Transverse colon (tissue), 4 donors: Measurements from ENCODE around the gene SMIM14. TPM values are rescaled to one million over a fixed set of nuclear protein-coding genes. Genes with fewer than 3 reads are reported as not detected.
"Not testable (repeated sequence)": the region's sequence is repeated elsewhere in the genome, so short reads cannot be mapped to it uniquely, and the experiment has no call there.

ENCODE experiments used
- DNase-seq: peaks from one replicate; pipeline ENCODE4 v3.0.0-alpha.2; 2019
- H3K27ac ChIP-seq, 4 donors: fragments of 200-600 bp; sonication (generic); 2 replicates each; pipeline ENCODE4 v1.5.1; 2016 to 2018; ENCODE audit warnings: inconsistent platforms in 4 of 4
- H3K27me3 ChIP-seq: fragments of 200-600 bp; sonication (generic); 2 replicates; pipeline ENCODE4 v1.5.1; 2017; ENCODE audit warnings: inconsistent platforms
- H3K36me3 ChIP-seq, 4 donors: fragments of 200-600 bp; sonication (generic); 2 replicates each; pipeline ENCODE4 v1.5.1; 2017 to 2019; ENCODE audit warnings: inconsistent platforms in 4 of 4
- H3K4me1 ChIP-seq, 4 donors: fragments of 200-600 bp; sonication (generic); 2 replicates each; pipeline ENCODE4 v1.5.1; 2017 to 2020; ENCODE audit warnings: inconsistent platforms in 4 of 4
- H3K4me3 ChIP-seq, 4 donors: fragments of 200-600 bp; sonication (generic); 1 replicate in 1 of 4; 2 replicates in 3 of 4; pipeline versions ENCODE4 v1.5.1 to v1.6.1; 2017 to 2019; ENCODE audit warnings: inconsistent platforms in 4 of 4
- H3K9me3 ChIP-seq, 2 donors: fragments of 200-600 bp; sonication (generic); 2 replicates each; pipeline ENCODE4 v1.5.1; 2017 to 2019; ENCODE audit warnings: inconsistent platforms in 2 of 2
- EP300 ChIP-seq: sonication (generic); formaldehyde crosslinking; IDR thresholded peaks from one replicate; pipeline ENCODE4 v1.6.1; 2017; ENCODE audit warnings: antibody characterized with exemption, low read depth
- POLR2A ChIP-seq: fragments of 450-650 bp; IDR thresholded peaks from one replicate; pipeline ENCODE4 v1.6.1; 2016; ENCODE audit warnings: antibody characterized with exemption, mild to moderate bottlenecking, moderate library complexity
- POLR2AphosphoS5 ChIP-seq, 3 donors: sonication (generic); formaldehyde crosslinking; IDR thresholded peaks; one replicate each; pipeline ENCODE4 v1.6.1; 2016; ENCODE audit warnings: antibody characterized with exemption in 3 of 3
- WGBS, 2 donors: methylation state at CpG; one replicate each; pipeline ENCODE4 v1.1.5; 2018; ENCODE audit warnings: low coverage in 1 of 2; 5-methylcytosine and 5-hydroxymethylcytosine counted together
- in situ Hi-C, 4 donors: fragments of 200-750 bp; cut with MboI; loops; one replicate each; pipeline versions ENCODE4 v1.15.0 to v1.15.1; 2017; ENCODE audit warnings: low sequenced_read_pairs in 3 of 4, low pct_ligation_motif_present in 1 of 4, low pct_unique_long_range_greater_than_20kb in 1 of 4
- intact Hi-C: fragments of 100-400 bp; cut with DNase I; formaldehyde crosslinking; loops from one replicate; pipeline ENCODE4 v1.15.1; 2023; ENCODE audit warnings: low total_unique reads
- total RNA-seq, 4 donors: library from RNA; depleted of rRNA; stranded (reverse); fragments of >200 nt; gene quantifications; one replicate each; pipeline ENCODE4 v1.1.0, GENCODE V29; 2016
- TF ChIP-seq, protein P1 (sequence below), 5 experiments: fragments of 200-600 bp in 3 of 5; fragments of 450-650 bp in 2 of 5; sonication (generic) in 3 of 5; IDR thresholded peaks; 1 replicate in 2 of 5; 2 replicates in 3 of 5; pipeline ENCODE4 v1.5.1; 2016 to 2017; ENCODE audit warnings: antibody characterized with exemption in 5 of 5, inconsistent platforms in 3 of 5, mild to moderate bottlenecking in 2 of 5, moderate library complexity in 1 of 5

The SMIM14 gene
- total RNA-seq, 4 donors from 2014 or later, result 23.1 to 103 (median 72.4) TPM

DNA sequence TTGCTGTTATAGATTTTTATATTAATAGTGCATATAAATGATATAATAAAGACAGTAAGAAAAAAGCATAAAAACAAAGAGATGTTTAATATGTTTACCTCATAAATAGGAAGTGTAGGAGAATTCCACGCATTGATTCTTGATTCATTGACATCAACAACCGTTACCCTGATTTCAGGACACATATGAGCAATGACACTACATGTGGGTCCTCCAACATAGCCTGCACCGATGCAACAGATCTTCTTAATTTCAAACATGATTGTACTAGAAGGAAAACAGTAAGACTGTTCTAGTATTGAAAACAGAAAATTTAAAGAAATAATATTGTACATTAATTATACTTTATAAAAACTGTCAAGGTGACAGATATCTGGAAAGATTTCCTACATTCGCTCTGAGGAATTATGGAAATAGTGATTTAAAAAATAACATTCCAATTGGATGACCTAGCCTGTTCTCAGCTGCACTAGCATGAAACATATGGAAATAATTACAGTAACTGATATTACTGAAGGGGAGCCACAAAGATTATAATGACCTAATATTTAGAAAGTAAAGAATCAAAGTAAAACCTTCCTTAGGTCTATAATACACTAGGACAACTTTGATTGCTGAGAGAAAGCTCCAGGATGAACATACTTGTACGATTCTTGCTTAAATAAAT is 117.3 kb downstream of the SMIM14 start:
- 74 to 83% methylated on average over 5 of the region's 5 CpGs for WGBS, 2 donors
- intact Hi-C loops (no loop called here), in situ Hi-C loops (no loop called here)
- Histone ChIP-seq H3K27ac (peak overlapping the region in 1 of 4 donors; percentile 55), H3K27me3 (no peaks in the 10 kb centered on the region), H3K4me1 (peaks cover 0 to 42% (median 10%) of the 10 kb centered on the region in 4 donors), H3K4me3 (no peak overlapping the region), H3K36me3 (peaks cover 0 to 17% (median 5%) of the 10 kb centered on the region in 4 donors), H3K9me3 (no peaks in the 10 kb centered on the region)
- no peak for TF ChIP-seq POLR2AphosphoS5 (IDR thresholded peaks at IDR 0.05)
- DNase-seq, result no peak

DNA sequence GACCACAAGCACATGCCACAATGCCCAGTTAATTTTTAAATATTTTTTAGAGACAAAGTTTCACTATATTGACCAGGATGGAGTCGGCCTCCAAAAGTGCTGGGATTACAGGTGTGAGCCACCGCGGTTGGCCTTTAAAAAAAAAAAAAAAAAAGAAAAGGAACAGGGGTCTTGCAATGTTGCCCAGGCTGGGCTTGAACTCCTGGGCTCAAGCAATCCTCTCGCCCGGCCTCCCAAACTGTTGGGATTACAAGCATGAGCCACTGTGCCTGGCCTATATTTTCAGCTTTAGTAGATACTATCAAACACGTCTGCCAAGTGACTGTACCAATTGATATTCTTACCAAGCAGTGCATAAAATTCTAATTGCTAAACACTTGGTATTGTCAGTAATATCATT is 120.2 kb downstream of the SMIM14 start:
- Histone ChIP-seq H3K4me1 (peaks cover 0 to 36% (median 10%) of the 10 kb centered on the region in 4 donors), H3K9me3 (no peaks in the 10 kb centered on the region), H3K4me3 (no peak overlapping the region), H3K27me3 (no peaks in the 10 kb centered on the region), H3K36me3 (peaks cover 0 to 22% (median 8%) of the 10 kb centered on the region in 4 donors), H3K27ac (no peak overlapping the region)
- TF ChIP-seq POLR2A (no peak), POLR2AphosphoS5 (IDR thresholded peaks at IDR 0.05) (no peak)
- intact Hi-C loops, result no loop called here
- in situ Hi-C loops, result no loop called here
- DNase-seq, result no peak
- 97% methylated on average over 3 to 6 of the region's 6 CpGs for WGBS, 2 donors

DNA sequence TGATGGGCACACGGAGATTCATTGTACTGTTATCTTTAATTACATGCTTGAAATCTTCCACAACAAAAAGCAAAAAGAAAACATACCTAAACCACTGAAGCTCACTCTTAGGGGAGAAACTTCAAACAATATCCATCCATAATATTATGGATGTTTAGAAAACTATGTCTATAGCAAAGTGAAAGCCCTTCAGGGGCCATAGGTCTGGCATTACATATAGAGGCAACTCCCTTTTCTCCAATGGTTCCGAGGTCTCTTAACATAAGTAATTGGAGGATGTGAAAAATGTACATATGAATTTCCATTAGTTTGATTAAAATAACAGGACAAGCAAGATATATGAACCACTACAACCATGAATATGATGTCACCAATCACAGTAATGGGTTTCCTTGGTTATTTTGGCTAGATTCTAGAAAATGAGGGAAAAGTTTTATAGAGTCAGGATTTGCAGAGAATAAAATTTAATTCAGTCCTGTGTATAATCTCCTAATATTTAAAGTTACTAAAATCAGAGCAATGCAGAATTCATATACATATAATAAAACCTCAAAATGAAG is 122.2 kb downstream of the SMIM14 start:
- intact Hi-C loops, result no loop called here

DNA sequence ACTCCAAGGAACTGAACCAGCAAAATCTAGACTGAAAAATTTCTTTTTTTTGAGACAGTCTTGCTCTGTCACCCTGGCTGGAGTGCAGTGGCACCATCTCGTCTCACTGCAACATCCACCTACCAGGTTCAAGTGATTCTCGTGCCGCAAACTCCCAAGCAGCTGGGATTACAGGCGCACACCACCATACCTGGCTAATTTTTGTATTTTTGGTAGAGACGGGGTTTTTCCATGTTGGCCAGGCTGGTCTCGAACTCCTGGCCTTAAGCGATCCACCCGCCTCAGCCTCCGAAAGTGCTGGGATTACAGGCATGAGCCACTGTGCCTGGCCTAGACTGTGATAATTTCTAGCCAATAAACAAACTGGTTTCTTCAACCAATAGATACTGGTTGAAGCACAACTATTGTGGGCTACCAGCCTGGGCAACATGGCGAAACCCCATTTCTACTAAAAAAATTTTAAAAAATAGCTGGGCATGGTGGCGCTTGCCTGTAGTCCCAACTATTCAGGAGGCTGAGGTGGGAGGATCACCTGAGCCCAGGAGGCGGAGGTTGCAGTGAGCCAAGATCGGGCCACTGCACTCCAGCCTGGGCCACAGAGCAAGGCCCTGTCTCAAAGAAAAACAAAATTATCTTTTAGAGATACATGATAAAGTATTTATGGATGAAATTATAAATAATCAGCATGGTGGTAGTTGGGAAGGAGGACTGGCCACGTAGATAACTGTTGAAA is 122.8 kb downstream of the SMIM14 start:
- H3K36me3 ChIP-seq, result peaks cover 0 to 30% (median 15%) of the 10 kb centered on the region in 4 donors
- not testable (repeated sequence) for H3K27me3 ChIP-seq

More for the DNA sequence above, 122.2 kb downstream of the SMIM14 start:
- 94% methylated on average over 2 of the region's 2 CpGs for WGBS, 2 donors
- H3K4me3 ChIP-seq, result no peak overlapping the region
- peaks cover 0 to 33% (median 13%) of the 10 kb centered on the region in 4 donors for H3K36me3 ChIP-seq
- no peak for DNase-seq
- TF ChIP-seq POLR2A, result no peak
- TF ChIP-seq, protein P1, sequence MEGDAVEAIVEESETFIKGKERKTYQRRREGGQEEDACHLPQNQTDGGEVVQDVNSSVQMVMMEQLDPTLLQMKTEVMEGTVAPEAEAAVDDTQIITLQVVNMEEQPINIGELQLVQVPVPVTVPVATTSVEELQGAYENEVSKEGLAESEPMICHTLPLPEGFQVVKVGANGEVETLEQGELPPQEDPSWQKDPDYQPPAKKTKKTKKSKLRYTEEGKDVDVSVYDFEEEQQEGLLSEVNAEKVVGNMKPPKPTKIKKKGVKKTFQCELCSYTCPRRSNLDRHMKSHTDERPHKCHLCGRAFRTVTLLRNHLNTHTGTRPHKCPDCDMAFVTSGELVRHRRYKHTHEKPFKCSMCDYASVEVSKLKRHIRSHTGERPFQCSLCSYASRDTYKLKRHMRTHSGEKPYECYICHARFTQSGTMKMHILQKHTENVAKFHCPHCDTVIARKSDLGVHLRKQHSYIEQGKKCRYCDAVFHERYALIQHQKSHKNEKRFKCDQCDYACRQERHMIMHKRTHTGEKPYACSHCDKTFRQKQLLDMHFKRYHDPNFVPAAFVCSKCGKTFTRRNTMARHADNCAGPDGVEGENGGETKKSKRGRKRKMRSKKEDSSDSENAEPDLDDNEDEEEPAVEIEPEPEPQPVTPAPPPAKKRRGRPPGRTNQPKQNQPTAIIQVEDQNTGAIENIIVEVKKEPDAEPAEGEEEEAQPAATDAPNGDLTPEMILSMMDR (IDR thresholded peaks at IDR 0.05), result no peak
- no peak for TF ChIP-seq POLR2AphosphoS5 (IDR thresholded peaks at IDR 0.05)
- TF ChIP-seq EP300, result no peak
- peak overlapping the region; percentile 10 to 79 (median 58) for H3K27ac ChIP-seq
- H3K27me3 ChIP-seq, result no peaks in the 10 kb centered on the region
- in situ Hi-C loops, result no loop called here
- H3K9me3 ChIP-seq, result no peaks in the 10 kb centered on the region
- H3K4me1 ChIP-seq, result peaks cover 0 to 25% (median 7%) of the 10 kb centered on the region in 4 donors

DNA sequence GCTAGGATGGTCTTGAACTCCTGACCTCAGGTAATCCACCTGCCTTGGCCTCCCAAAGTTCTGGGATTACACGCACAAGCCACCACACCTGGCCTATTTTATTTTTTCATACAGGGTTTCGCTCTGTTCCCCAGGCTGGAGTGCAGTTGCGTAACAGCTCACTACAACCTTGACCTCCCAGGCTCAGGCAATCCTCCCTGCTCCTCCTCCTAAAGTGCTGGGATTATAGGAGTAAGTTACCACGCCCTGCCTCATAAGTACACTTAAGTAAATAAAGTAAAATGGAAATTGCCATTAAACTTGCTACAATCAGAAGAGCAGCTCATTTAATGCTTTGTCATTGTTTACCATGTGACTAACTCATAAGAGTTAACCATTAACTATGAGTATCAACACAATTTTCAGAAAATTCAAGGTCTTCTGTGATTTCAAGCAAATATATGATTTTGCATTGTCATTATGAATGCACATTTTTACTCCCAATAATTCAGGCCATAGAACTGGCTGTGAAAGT is 123.7 kb downstream of the SMIM14 start:
- TF ChIP-seq EP300 (peak; percentile 43), POLR2AphosphoS5 (IDR thresholded peaks at IDR 0.05) (peak in 2 of 3 donors; percentile 51 to 70)
- TF ChIP-seq, protein P1 (IDR thresholded peaks at IDR 0.05), result no peak
- Histone ChIP-seq H3K9me3 (no peaks in the 10 kb centered on the region), H3K27ac (peak overlapping the region; percentile 64 to 79 (median 76)), H3K4me3 (no peak overlapping the region), H3K27me3 (no peaks in the 10 kb centered on the region), H3K4me1 (peaks cover 0 to 25% (median 7%) of the 10 kb centered on the region in 4 donors), H3K36me3 (peaks cover 0 to 35% (median 16%) of the 10 kb centered on the region in 4 donors)
- peak; percentile 80 for DNase-seq
- WGBS, 2 donors, result 25 to 53% methylated on average over 3 to 4 of the region's 4 CpGs
- intact Hi-C loops (no loop called here), in situ Hi-C loops (no loop called here)

More for the DNA sequence above, 122.8 kb downstream of the SMIM14 start:
- intact Hi-C loops, DNase-seq, H3K9me3 ChIP-seq, H3K4me3 ChIP-seq, in situ Hi-C loops: not testable (repeated sequence)
- Histone ChIP-seq H3K4me1 (peaks cover 0 to 25% (median 7%) of the 10 kb centered on the region in 4 donors), H3K27ac (peak overlapping the region; percentile 47 to 79 (median 64))
- 96 to 97% methylated on average over 10 to 14 of the region's 14 CpGs for WGBS, 2 donors

DNA sequence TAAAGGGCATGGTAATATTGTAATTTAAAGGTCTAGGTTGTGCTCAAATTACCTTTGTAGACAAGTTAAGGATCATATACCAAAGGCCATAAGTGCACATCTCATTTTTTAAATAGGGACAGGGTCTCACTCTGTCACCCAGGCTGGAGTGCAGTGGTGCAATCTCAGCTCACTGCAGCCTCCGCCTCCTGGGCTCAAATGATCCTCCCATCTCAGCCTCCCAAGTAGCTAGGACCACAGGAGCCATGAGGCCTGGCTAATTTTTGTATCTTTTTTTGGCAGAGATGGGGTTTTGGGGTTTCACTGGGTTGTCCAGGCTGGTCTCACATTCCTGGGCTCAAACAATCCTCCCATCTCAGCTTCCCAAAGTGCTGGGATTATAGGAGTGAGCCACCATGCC is 124.4 kb downstream of the SMIM14 start:
- peaks cover 0 to 36% (median 16%) of the 10 kb centered on the region in 4 donors for H3K36me3 ChIP-seq
- WGBS, 2 donors, result 93 to 100% methylated on average over 1 of the region's 1 CpG
- H3K27ac ChIP-seq, result peak overlapping the region; percentile 64 to 79 (median 76)

More for the DNA sequence above, 124.4 kb downstream of the SMIM14 start:
- intact Hi-C loops, DNase-seq, in situ Hi-C loops, H3K27me3 ChIP-seq, H3K9me3 ChIP-seq, H3K4me3 ChIP-seq: not testable (repeated sequence)
- H3K4me1 ChIP-seq, result peaks cover 0 to 25% (median 7%) of the 10 kb centered on the region in 4 donors
